ENCODE data around the gene DYNLL1.
"Not testable (repeated sequence)": the region's sequence is repeated elsewhere in the genome, so short reads cannot be mapped to it uniquely, and the experiment has no call there.

- TF ChIP-seq CEBPB (IDR thresholded peaks at IDR 0.05; ENCODE audit: low read depth); CTCF (IDR thresholded peaks at IDR 0.05 in 2 of 3, conservative IDR thresholded peaks at IDR 0.05 in 1 of 3; ENCODE audit: borderline replicate concordance in 1 of 3, insufficient read depth in 1 of 3, low read depth in 2 of 3, low read length in 2 of 3); POLR2A (IDR thresholded peaks at IDR 0.05; ENCODE audit: borderline replicate concordance, extremely low read depth, insufficient read depth, insufficient read length); ZFX (IDR thresholded peaks at IDR 0.05); ATF3 (IDR thresholded peaks at IDR 0.05); POLR2AphosphoS5 (IDR thresholded peaks at IDR 0.05; ENCODE audit: low read depth, low read length): not testable (repeated sequence)
- TF ChIP-seq, protein P1, sequence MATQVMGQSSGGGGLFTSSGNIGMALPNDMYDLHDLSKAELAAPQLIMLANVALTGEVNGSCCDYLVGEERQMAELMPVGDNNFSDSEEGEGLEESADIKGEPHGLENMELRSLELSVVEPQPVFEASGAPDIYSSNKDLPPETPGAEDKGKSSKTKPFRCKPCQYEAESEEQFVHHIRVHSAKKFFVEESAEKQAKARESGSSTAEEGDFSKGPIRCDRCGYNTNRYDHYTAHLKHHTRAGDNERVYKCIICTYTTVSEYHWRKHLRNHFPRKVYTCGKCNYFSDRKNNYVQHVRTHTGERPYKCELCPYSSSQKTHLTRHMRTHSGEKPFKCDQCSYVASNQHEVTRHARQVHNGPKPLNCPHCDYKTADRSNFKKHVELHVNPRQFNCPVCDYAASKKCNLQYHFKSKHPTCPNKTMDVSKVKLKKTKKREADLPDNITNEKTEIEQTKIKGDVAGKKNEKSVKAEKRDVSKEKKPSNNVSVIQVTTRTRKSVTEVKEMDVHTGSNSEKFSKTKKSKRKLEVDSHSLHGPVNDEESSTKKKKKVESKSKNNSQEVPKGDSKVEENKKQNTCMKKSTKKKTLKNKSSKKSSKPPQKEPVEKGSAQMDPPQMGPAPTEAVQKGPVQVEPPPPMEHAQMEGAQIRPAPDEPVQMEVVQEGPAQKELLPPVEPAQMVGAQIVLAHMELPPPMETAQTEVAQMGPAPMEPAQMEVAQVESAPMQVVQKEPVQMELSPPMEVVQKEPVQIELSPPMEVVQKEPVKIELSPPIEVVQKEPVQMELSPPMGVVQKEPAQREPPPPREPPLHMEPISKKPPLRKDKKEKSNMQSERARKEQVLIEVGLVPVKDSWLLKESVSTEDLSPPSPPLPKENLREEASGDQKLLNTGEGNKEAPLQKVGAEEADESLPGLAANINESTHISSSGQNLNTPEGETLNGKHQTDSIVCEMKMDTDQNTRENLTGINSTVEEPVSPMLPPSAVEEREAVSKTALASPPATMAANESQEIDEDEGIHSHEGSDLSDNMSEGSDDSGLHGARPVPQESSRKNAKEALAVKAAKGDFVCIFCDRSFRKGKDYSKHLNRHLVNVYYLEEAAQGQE (IDR thresholded peaks at IDR 0.05; ENCODE audit: low read depth): not testable (repeated sequence)
Observed at GRCh38 chr12:120487552-120487951, 8.4 kb upstream of the DYNLL1 start.
